Astrocyte of the spinal cord (primary cell): Measurements from ENCODE around the gene OPCML.

Experiments used
- DNase-seq: peaks from one replicate; pipeline ENCODE4 v3.0.0; 2011; ENCODE audit warnings: low read depth, low spot score
- H3K4me3 ChIP-seq: 2 replicates; pipeline ENCODE4 v1.5.1; 2011; ENCODE audit warnings: low read depth, mild to moderate bottlenecking, low read length, moderate library complexity
- in situ Hi-C: cut with HindIII; loops from 2 replicates; pipeline ENCODE4 v1.10.0; 2017; ENCODE audit warnings: low sequenced_read_pairs
- TF ChIP-seq, protein P1 (sequence below): IDR thresholded peaks from 2 replicates; pipeline ENCODE4 v1.5.1; 2012; ENCODE audit warnings: low read depth, mild to moderate bottlenecking, low read length, inconsistent platforms

Gene OPCML

DNA sequence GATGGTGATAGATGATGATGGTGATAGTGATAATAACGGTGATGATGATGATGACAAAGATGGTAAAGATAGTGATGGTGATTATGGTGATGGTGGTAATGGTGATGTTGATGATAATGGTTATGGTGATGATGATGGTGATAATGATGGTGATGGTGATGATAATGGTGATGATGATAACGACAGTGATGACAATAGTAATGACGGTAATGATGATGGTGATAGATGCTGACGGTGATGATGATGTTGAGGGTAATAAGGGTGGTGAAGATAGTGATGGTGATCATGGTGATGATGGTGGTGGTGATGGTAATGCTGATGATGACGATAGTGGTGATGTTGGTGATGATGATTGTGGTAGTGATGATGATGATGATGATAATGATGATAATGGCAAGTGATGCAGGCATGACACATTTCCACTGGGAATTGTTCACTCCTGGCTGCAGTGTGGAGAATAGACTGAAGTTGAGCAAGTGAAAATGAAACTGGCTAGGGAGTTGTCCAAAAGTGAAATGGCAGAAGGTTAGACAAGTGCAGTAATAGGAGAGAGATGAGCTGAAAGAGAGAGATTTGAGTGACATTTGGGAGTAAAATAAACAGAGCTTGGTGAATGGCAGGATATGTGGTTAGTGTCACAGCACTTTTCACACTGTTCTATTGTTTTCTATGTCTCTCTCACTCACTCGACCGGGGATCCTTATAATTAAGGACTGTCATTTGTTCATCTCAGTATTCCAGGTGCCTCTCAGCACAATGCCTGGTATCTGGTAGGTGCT is 992.5 kb downstream of the OPCML start:
- TF ChIP-seq, protein P1, sequence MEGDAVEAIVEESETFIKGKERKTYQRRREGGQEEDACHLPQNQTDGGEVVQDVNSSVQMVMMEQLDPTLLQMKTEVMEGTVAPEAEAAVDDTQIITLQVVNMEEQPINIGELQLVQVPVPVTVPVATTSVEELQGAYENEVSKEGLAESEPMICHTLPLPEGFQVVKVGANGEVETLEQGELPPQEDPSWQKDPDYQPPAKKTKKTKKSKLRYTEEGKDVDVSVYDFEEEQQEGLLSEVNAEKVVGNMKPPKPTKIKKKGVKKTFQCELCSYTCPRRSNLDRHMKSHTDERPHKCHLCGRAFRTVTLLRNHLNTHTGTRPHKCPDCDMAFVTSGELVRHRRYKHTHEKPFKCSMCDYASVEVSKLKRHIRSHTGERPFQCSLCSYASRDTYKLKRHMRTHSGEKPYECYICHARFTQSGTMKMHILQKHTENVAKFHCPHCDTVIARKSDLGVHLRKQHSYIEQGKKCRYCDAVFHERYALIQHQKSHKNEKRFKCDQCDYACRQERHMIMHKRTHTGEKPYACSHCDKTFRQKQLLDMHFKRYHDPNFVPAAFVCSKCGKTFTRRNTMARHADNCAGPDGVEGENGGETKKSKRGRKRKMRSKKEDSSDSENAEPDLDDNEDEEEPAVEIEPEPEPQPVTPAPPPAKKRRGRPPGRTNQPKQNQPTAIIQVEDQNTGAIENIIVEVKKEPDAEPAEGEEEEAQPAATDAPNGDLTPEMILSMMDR = no peak
- in situ Hi-C loops = no loop called here
- H3K4me3 ChIP-seq = no peak overlapping the region
- no peak for DNase-seq

DNA sequence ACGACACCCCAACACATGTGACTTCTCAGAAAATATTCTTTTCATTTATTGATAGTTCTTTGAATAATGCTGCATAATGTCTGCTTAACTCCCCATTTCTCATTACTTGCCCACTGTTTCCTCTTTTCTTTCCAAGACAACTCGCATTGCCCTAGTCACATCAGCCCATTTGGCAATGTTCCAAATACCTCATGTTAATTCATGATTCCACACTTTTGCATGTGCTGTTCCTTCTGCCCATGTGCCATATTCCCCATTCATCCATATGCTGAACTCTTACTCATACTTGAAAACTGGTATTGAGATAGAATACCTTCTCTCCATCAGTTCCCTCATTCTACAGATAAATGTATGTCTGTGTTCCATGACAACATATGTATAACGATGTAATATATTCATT is 993.7 kb downstream of the OPCML start:
- no peak overlapping the region for H3K4me3 ChIP-seq
- no peak for DNase-seq
- TF ChIP-seq, protein P1 = no peak
- in situ Hi-C loops = no loop called here

DNA sequence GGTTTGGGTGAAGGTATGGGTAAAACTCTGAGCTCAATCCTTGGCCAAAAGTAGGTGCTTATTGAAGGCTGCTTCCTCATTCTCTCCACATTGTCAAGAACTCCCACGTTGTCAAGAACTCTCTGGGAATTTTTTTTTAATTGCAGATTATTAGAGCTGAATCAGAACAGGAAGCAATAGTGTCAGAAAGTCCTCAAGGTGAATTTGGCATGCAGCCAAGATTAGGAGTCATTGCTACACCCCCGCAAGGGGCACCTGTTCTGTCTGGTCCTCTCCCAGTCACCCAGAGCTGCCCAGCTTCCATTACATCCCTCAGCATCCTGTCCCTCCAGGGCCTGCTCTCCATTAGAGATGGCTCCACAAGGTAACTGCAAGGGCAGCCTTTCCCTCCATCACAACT is 996.5 kb downstream of the OPCML start:
- in situ Hi-C loops = no loop called here
- no peak overlapping the region for H3K4me3 ChIP-seq
- TF ChIP-seq, protein P1 = no peak
- DNase-seq = no peak

DNA sequence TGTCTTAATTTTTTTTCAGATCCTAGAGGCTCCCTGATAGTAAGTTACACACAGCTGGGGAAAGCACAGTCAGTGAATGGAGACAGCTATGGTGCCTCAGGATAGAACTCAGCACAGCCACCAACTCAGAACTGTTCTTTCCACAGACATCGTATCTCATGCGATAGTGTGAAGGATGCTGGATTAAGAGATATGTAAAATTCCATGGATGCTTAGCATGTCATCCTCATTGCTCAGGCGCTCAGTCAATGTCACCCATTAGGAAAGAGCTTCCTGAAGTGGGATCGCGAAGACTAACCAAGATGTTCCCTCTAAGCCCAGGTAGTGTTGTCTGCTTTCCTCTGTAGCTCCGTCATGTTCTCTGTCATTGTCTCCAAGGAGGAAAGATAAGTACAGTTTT is 1000.4 kb downstream of the OPCML start:
- no peak for DNase-seq
- TF ChIP-seq, protein P1 = no peak
- in situ Hi-C loops = no loop called here
- H3K4me3 ChIP-seq = no peak overlapping the region

DNA sequence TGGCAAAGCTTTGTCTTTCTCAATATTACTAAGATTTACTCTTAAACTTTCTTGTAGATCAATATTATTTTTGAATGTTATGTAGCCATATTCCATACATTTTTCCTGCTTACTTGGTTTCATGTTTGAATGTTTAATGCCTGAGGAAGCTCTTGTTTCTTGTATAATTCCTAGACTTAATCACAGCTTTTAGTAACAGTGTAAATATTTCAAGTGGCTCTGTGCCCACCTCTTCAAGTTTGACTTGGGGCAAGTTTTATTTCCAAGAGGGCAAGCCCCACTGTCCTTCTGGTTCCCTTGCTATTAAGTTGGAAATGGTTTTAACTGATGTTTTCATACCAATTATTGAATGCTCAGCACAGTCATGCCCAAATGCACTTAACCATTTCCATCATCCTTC is 1004.1 kb downstream of the OPCML start:
- H3K4me3 ChIP-seq = no peak overlapping the region
- no peak for DNase-seq
- TF ChIP-seq, protein P1 = no peak
- in situ Hi-C loops = no loop called here

DNA sequence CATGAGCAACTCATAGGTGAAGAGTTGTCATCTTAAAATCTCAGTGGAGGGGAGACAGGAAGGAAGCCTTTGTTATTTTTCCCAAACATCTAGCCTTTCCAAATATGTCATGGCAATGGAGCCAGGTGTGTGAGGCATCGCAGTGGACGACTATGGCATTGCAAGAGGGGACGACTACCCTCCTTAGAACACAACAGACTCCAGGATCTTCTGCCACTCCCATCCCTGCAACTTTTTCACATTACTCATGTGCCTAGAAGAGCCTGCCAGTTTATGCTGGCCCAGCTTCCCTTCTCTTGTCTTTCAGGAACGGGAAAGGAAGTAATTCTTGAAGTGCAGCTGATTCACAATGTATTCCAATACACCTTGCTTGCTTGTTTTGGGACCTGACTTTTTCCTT is 1008.4 kb downstream of the OPCML start:
- no peak overlapping the region for H3K4me3 ChIP-seq
- TF ChIP-seq, protein P1 = no peak
- DNase-seq = no peak
- in situ Hi-C loops = no loop called here

DNA sequence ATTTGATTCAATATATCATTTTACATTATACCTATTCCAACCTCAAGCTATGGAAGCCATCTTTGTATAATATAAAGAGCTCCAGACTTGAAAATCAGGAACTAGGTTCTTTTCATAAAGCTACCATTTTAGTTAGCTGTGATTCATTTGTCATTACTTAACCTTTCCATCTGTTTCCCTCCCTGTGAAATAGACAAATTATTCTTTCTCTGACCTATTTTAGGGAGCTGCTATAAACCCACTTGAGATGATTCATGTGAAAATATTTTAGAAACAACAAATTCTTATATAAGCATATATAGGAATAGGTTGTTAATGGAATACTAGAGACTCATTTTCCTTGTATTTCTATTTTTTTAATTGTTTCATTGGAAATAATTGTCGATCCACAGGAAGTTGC is 1012.1 kb downstream of the OPCML start:
- DNase-seq = no peak
- H3K4me3 ChIP-seq = no peak overlapping the region
- in situ Hi-C loops = no loop called here
- TF ChIP-seq, protein P1 = no peak
